GM12865 (cell line): ENCODE measurements around the gene TEX53.
A peak's percentile ranks its signal among the peaks of the same experiment; 100 is the strongest.

ENCODE experiments used
- DNase-seq: peaks from one replicate; pipeline ENCODE4 v3.0.0; 2010; ENCODE audit warnings: low read depth
- H3K4me3 ChIP-seq: 2 replicates; pipeline ENCODE4 v1.5.1; 2011; ENCODE audit warnings: mild to moderate bottlenecking, low read depth, low read length, control low read depth
- CTCF ChIP-seq: IDR thresholded peaks from 2 replicates; pipeline ENCODE4 v1.5.1; 2011; ENCODE audit warnings: low read length, control low read depth, low read depth, inconsistent platforms; ENCODE audit not compliant: insufficient read depth; ENCODE audit errors: missing control alignments

TEX53 gene

GRCh38 chr9:114621975-114622609 is 35.5 kb downstream of the TEX53 start:
- no peak for TF ChIP-seq CTCF
- H3K4me3 ChIP-seq, result no peak overlapping the region
- DNase-seq, result no peak

DNA sequence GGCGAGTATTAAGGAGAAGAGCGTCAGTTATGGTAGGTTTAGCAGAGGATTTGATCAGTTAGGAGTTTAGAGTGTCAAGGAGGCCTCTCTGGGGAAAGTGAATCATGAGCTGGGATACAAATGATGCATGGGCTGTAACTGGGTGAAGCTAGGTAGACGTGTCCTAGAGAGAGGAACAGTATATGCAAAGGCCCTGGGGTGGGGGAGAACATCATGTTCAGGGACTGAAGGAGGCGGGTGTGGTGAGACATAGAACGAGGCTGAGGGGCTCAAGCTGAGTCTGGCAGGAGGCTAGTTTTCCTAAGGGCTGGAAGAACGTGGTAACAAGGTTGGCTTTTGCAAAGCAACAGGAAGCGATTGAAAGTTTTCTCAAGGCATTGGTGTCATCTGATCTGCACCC is 36.0 kb downstream of the TEX53 start:
- no peak for TF ChIP-seq CTCF
- H3K4me3 ChIP-seq, result no peak overlapping the region
- no peak for DNase-seq

DNA sequence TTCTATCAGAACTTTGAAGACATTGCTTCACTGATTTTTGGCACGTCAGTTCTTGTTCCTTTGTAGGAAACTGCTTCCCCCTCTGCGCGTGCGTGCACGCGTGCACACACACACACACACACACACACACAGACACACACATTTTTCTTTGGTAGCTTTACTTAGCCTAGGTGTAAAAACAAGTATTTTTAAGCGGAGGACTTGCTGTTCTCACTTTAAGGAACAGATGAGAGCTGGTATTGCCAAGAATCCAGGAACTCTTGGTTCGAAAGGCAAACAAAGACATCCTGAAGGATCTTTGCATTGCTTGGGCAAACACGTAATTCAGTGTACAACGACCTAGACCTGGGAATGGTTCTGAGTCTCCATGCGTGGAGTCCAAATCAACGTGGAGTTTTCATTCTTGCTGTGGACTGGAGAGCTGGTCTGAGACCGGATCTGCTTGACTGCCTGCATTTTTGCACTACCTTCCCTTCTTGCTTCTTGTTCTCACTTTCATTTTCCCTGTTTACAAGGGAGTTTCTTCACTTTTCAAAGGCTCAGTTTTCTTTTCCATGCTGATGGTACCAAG is 38.3 kb downstream of the TEX53 start:
- peak; percentile 64 for DNase-seq
- TF ChIP-seq CTCF, result no peak
- peak overlapping the region; percentile 59 for H3K4me3 ChIP-seq

GRCh38 chr9:114616684-114617520 is 40.7 kb downstream of the TEX53 start:
- TF ChIP-seq CTCF, result no peak

DNA sequence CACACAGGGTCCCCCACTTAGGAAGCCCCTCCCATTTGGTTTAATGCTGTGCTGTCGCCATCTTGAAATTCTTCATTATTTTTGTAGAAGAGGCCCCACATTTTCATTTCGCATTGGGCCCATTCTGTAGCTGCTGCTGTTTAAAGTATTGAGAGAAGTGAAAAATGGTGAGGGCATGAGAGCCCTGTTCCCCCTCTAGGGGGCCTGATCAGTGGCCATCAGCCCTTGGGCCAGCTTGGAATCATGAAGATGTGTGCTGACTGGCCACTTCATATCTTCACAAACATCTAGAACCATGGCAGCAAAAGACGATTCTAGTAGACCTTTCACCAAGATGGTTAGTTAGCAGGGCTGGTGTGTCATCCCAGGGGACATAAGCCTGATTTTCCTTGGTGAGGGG is 43.2 kb downstream of the TEX53 start:
- no peak overlapping the region for H3K4me3 ChIP-seq
- no peak for DNase-seq
- TF ChIP-seq CTCF, result no peak

More at GRCh38 chr9:114616684-114617520, 40.7 kb downstream of the TEX53 start:
- DNase-seq, result peak; percentile 82
- H3K4me3 ChIP-seq, result peak overlapping the region; percentile 36

DNA sequence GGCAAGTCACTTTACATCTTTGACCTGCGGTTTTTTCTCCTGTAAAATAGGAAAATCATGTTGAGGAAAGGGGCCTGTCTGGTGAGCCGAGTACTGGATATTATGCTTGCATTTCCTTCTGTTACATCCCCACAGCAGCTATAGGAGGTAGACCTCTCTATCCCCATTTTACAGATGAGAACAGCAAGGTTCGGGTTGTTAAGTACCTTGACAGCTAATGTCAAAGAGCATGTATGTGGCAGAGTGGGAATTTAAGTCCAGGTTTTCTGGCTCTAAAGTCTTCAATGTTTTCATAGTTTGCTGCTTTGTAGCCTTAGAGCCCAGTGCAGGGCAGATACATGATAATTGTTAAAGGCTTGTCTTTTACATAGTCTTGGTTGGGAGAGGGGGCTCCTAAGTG is 43.7 kb downstream of the TEX53 start:
- H3K4me3 ChIP-seq, result no peak overlapping the region
- no peak for DNase-seq
- no peak for TF ChIP-seq CTCF
